K562 (cell line): ENCODE measurements around the gene GANAB. TPM values are rescaled to one million over a fixed set of nuclear protein-coding genes. Genes with fewer than 3 reads are reported as not detected.

Experiments
- CAMTA2 ChIP-seq: fragments of 250-450 bp; sonication (Bioruptor Pico); conservative IDR thresholded peaks from 2 replicates; pipeline ENCODE4 v1.5.1; 2022
- CC2D1A ChIP-seq: fragments of 450-650 bp; IDR thresholded peaks from 2 replicates; pipeline ENCODE4 v1.6.1; 2017; ENCODE audit warnings: mild to moderate bottlenecking
- CEBPB ChIP-seq: fragments of 450-650 bp; IDR thresholded peaks from 2 replicates; pipeline ENCODE4 v1.6.1; 2016; ENCODE audit warnings: missing genetic modification characterization, missing compliant biosample characterization
- CHD1 ChIP-seq: fragments of 200-600 bp; sonication (generic); IDR thresholded peaks from one replicate; pipeline ENCODE4 v1.6.1; 2012; ENCODE audit warnings: mild to moderate bottlenecking, moderate library complexity, low read length, inconsistent platforms
- MTA3 ChIP-seq: fragments of 450-650 bp; formaldehyde crosslinking; IDR thresholded peaks from 2 replicates; pipeline ENCODE4 v1.6.1; 2017; ENCODE audit warnings: mild to moderate bottlenecking, borderline replicate concordance
- NEUROD1 ChIP-seq: fragments of 150-350 bp; IDR thresholded peaks from 2 replicates; pipeline ENCODE4 v1.6.1; 2014; ENCODE audit warnings: borderline replicate concordance, low read length, low read depth; ENCODE audit not compliant: partially characterized antibody
- NRF1 ChIP-seq, 2 experiments: fragments of 450-650 bp; IDR thresholded peaks in 1 of 2; conservative IDR thresholded peaks in 1 of 2; 2 replicates each; pipeline ENCODE4 v1.6.1; 2014; ENCODE audit warnings: mild to moderate bottlenecking in 2 of 2
- RUNX1 ChIP-seq: sonication (generic); IDR thresholded peaks from 2 replicates; pipeline ENCODE4 v1.6.1; 2016; ENCODE audit warnings: antibody characterized with exemption, low read depth
- SNIP1 ChIP-seq: fragments of 450-650 bp; IDR thresholded peaks from 2 replicates; pipeline ENCODE4 v1.7.1; 2017; ENCODE audit warnings: low read depth, mild to moderate bottlenecking
- TAF7 ChIP-seq: fragments of 450-650 bp; IDR thresholded peaks from 2 replicates; pipeline ENCODE4 v1.6.1; 2016; ENCODE audit warnings: missing genetic modification characterization, missing compliant biosample characterization
- XRCC5 ChIP-seq: fragments of 200-400 bp; formaldehyde crosslinking; IDR thresholded peaks from 2 replicates; pipeline ENCODE4 v1.6.1; 2017; ENCODE audit warnings: low read depth, mild to moderate bottlenecking, low read length
- polyA plus RNA-seq, 8 experiments: library from polyadenylated mRNA; depleted of rRNA in 4 of 8; stranded (reverse) in 5 of 8; unstranded in 3 of 8; fragments of >200 nt; fragmentation: Nextera tagmentation in 2 of 8; fragmentation: Illumina TruSeq in 1 of 8; extraction: Ambion mirVana in 2 of 8; extraction: Trizol in 1 of 8; gene quantifications; 2 replicates each; pipeline versions ENCODE4 v1.2.1 to v1.2.3, GENCODE V29; 2011 to 2014; ENCODE audit warnings: inconsistent platforms in 1 of 8, missing spikeins in 1 of 8
- total RNA-seq, 7 experiments: library from RNA; depleted of rRNA in 6 of 7; stranded (reverse); fragments of >200 nt in 6 of 7; fragmentation: Illumina TruSeq in 2 of 7; extraction: Trizol in 2 of 7; gene quantifications; 2 replicates each; pipeline versions ENCODE4 v1.2.1 to v1.2.3, GENCODE V29; 2011 to 2021; ENCODE audit warnings: low replicate concordance in 1 of 7
- TF ChIP-seq, protein P1 (sequence below): fragments of 250-450 bp; sonication (Bioruptor Pico); IDR thresholded peaks from 2 replicates; pipeline ENCODE4 v1.5.0; 2021; ENCODE audit warnings: mild to moderate bottlenecking, moderate library complexity
- TF ChIP-seq, protein P2 (sequence below): fragments of 250-450 bp; sonication (Bioruptor Pico); IDR thresholded peaks from 2 replicates; pipeline ENCODE4 v1.9.0; 2021; ENCODE audit warnings: mild to moderate bottlenecking, inconsistent platforms
- TF ChIP-seq, protein P3 (sequence below): fragments of 250-450 bp; sonication (Bioruptor Pico); IDR thresholded peaks from 2 replicates; pipeline ENCODE4 v1.8.0; 2022; ENCODE audit warnings: inconsistent platforms, mild to moderate bottlenecking, moderate library complexity, borderline replicate concordance
- TF ChIP-seq, protein P4 (sequence below): fragments of 450-650 bp; IDR thresholded peaks from 2 replicates; pipeline ENCODE4 v1.6.1; 2018; ENCODE audit not compliant: partially characterized antibody
- TF ChIP-seq, protein P5 (sequence below): fragments of 450-650 bp; formaldehyde crosslinking; conservative IDR thresholded peaks from 2 replicates; pipeline ENCODE4 v1.4.0; 2022; ENCODE audit warnings: mild to moderate bottlenecking, missing genetic modification characterization

GANAB gene
- total and polyA plus RNA-seq, 9 of the 15 experiments (the other 6 are each of a cell fraction or from before 2014, with no cell fraction given) = 6.5 to 284 (median 161) TPM

DNA sequence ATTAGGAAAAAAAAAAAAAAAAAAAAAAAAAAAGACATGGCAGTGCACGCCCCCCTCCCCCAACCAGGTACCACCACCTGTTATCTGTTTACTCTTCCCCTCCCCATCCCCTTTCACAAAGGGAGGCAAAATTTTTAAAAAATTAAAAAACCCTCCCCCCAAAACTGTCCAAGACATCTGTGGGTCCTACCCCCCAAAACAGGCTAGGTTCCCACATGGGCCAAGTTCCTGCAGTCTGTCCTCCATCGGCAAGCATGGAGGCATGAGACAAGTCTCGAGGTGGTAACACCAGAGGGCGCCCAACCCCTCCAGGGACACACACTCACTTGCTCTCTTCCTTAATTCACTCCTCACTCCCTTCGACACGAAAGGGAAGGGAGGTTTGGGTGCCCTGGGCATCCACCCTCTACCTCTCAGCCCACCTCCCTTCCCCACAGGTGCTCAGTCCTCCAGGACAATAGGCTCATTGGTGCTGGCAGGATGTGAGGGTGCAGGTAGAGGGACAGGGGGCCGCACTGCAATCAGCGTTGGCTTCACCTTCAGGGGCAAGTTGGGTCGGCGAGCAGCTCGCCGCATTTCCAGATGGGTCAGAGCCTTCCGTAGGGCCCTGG lies 52.9 kb downstream of the GANAB start (continued):
- no peak for TF ChIP-seq CHD1
- no peak for TF ChIP-seq RUNX1
- TF ChIP-seq CAMTA2 (CRISPR knock-in tag) = no peak
- TF ChIP-seq, protein P1, sequence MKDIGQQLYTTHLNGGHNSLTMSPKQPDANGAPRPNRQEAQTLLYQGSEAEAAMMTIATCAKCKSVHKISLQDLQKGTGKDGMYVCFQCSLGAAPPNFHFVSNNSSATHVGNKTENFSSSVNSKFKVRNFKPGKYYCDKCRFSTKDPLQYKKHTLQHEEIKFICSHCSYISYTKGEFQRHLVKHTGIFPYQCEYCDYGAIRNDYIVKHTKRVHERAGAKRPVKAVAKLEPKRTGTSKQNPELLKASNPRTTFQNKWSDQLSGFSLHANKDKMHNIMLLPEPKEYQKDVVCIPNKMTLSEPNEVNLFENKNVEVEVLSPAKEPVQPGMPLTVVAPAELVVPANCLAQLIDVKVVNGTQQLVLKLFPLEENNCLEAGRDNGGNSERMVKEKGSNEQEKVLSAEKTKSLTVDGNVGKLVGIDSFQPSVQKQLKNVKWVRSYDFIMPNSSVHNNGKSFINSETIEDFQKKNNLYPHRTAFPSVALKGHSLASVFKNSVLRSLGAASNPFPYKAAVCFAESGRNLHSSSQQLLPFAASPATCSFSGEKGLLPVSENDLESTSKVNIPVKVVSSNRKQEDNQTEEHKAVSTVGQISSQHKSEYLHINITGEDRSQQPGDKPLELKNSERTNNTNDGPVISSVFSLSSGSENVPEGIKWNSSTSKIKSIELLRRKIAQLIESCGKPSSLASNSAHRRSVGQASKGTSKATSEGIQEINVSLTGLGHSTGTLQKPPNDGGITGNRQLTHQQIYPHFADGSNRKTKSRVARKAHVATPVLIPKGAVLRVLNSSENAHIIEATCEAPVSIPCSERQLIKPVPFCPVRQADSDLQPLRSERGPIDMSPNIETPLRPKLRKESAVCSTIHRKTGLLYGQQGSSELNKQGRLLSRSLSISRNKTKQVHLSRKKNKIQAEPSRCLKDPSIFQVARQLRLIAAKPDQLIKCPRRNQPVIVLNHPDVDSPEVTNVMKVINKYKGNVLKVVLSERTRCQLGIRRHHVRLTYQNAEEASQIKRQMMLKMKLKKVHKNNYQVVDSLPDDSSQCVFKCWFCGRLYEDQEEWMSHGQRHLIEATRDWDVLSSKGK (CRISPR knock-in tag) = no peak
- TF ChIP-seq MTA3 = no peak
- TF ChIP-seq, protein P2, sequence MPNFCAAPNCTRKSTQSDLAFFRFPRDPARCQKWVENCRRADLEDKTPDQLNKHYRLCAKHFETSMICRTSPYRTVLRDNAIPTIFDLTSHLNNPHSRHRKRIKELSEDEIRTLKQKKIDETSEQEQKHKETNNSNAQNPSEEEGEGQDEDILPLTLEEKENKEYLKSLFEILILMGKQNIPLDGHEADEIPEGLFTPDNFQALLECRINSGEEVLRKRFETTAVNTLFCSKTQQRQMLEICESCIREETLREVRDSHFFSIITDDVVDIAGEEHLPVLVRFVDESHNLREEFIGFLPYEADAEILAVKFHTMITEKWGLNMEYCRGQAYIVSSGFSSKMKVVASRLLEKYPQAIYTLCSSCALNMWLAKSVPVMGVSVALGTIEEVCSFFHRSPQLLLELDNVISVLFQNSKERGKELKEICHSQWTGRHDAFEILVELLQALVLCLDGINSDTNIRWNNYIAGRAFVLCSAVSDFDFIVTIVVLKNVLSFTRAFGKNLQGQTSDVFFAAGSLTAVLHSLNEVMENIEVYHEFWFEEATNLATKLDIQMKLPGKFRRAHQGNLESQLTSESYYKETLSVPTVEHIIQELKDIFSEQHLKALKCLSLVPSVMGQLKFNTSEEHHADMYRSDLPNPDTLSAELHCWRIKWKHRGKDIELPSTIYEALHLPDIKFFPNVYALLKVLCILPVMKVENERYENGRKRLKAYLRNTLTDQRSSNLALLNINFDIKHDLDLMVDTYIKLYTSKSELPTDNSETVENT (CRISPR knock-in tag) = 0 out of 2 replicates have a peak, but pooled peaks have one; percentile 36
- TF ChIP-seq, protein P3, sequence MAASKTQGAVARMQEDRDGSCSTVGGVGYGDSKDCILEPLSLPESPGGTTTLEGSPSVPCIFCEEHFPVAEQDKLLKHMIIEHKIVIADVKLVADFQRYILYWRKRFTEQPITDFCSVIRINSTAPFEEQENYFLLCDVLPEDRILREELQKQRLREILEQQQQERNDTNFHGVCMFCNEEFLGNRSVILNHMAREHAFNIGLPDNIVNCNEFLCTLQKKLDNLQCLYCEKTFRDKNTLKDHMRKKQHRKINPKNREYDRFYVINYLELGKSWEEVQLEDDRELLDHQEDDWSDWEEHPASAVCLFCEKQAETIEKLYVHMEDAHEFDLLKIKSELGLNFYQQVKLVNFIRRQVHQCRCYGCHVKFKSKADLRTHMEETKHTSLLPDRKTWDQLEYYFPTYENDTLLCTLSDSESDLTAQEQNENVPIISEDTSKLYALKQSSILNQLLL (CRISPR knock-in tag) = no peak
- TF ChIP-seq TAF7 (tag) = no peak
- TF ChIP-seq NEUROD1 = no peak
- no peak for TF ChIP-seq CEBPB (tag)
- TF ChIP-seq CC2D1A = no peak
- TF ChIP-seq XRCC5 = no peak
- TF ChIP-seq NRF1 (conservative IDR thresholded peaks at IDR 0.05 in 1 of 2, IDR thresholded peaks at IDR 0.05 in 1 of 2) = no peak
- TF ChIP-seq, protein P4, sequence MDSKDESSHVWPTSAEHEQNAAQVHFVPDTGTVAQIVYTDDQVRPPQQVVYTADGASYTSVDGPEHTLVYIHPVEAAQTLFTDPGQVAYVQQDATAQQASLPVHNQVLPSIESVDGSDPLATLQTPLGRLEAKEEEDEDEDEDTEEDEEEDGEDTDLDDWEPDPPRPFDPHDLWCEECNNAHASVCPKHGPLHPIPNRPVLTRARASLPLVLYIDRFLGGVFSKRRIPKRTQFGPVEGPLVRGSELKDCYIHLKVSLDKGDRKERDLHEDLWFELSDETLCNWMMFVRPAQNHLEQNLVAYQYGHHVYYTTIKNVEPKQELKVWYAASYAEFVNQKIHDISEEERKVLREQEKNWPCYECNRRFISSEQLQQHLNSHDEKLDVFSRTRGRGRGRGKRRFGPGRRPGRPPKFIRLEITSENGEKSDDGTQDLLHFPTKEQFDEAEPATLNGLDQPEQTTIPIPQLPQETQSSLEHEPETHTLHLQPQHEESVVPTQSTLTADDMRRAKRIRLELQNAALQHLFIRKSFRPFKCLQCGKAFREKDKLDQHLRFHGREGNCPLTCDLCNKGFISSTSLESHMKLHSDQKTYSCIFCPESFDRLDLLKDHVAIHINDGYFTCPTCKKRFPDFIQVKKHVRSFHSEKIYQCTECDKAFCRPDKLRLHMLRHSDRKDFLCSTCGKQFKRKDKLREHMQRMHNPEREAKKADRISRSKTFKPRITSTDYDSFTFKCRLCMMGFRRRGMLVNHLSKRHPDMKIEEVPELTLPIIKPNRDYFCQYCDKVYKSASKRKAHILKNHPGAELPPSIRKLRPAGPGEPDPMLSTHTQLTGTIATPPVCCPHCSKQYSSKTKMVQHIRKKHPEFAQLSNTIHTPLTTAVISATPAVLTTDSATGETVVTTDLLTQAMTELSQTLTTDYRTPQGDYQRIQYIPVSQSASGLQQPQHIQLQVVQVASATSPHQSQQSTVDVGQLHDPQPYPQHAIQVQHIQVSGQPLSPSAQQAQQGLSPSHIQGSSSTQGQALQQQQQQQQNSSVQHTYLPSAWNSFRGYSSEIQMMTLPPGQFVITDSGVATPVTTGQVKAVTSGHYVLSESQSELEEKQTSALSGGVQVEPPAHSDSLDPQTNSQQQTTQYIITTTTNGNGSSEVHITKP = no peak
- TF ChIP-seq, protein P5, sequence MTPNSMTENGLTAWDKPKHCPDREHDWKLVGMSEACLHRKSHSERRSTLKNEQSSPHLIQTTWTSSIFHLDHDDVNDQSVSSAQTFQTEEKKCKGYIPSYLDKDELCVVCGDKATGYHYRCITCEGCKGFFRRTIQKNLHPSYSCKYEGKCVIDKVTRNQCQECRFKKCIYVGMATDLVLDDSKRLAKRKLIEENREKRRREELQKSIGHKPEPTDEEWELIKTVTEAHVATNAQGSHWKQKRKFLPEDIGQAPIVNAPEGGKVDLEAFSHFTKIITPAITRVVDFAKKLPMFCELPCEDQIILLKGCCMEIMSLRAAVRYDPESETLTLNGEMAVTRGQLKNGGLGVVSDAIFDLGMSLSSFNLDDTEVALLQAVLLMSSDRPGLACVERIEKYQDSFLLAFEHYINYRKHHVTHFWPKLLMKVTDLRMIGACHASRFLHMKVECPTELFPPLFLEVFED (CRISPR knock-in tag) = no peak
- no peak for TF ChIP-seq SNIP1
